ENCODE measurements around the gene GLTP. TPM values are rescaled to one million over a fixed set of nuclear protein-coding genes. Genes with fewer than 3 reads are reported as not detected.
"Not testable (repeated sequence)": the region's sequence is repeated elsewhere in the genome, so short reads cannot be mapped to it uniquely, and the experiment has no call there.

The GLTP gene
- total RNA-seq, 1 experiment from 2014 or later = 55.2 TPM

GRCh38 chr12:109896188-109896587, 15.8 kb upstream of the GLTP start:
- Histone ChIP-seq H3K4me3 (no peak overlapping the region), H3K4me1 (replicated peaks) (peaks cover 14% of the 10 kb centered on the region), H3K36me3 (peaks cover 6% of the 10 kb centered on the region; the same call in 1 of the 2 replicates), H3K9me3 (replicated peaks) (no peaks in the 10 kb centered on the region), H3K27ac (no peak overlapping the region), H3K27me3 (replicated peaks) (no peaks in the 10 kb centered on the region)
- no peak for DNase-seq (ENCODE audit: low read depth in 1 of 2, low spot score in 2 of 2)

GRCh38 chr12:109894939-109895338, 14.6 kb upstream of the GLTP start:
- Histone ChIP-seq H3K4me1 (replicated peaks) (peaks cover 12% of the 10 kb centered on the region), H3K27me3 (replicated peaks) (no peaks in the 10 kb centered on the region), H3K27ac (no peak overlapping the region), H3K36me3 (no peaks in the 10 kb centered on the region), H3K9me3 (replicated peaks) (no peaks in the 10 kb centered on the region), H3K4me3 (no peak overlapping the region)
- DNase-seq (ENCODE audit: low read depth in 1 of 2, low spot score in 2 of 2) = no peak

GRCh38 chr12:109893261-109893995, 13.1 kb upstream of the GLTP start:
- no peak for DNase-seq (ENCODE audit: low read depth in 1 of 2, low spot score in 2 of 2)
- Histone ChIP-seq H3K4me1 (replicated peaks) (peaks cover 16% of the 10 kb centered on the region), H3K9me3 (replicated peaks) (no peaks in the 10 kb centered on the region), H3K4me3 (no peak overlapping the region), H3K36me3 (no peaks in the 10 kb centered on the region), H3K27ac (no peak overlapping the region), H3K27me3 (replicated peaks) (no peaks in the 10 kb centered on the region)

GRCh38 chr12:109892748-109893147, 12.4 kb upstream of the GLTP start:
- Histone ChIP-seq H3K27ac (no peak overlapping the region), H3K9me3 (replicated peaks) (no peaks in the 10 kb centered on the region), H3K36me3 (no peaks in the 10 kb centered on the region), H3K4me3 (no peak overlapping the region), H3K27me3 (replicated peaks) (no peaks in the 10 kb centered on the region), H3K4me1 (replicated peaks) (peaks cover 23% of the 10 kb centered on the region)
- DNase-seq (ENCODE audit: low read depth in 1 of 2, low spot score in 2 of 2) = no peak

- Histone ChIP-seq H3K36me3 (no peaks in the 10 kb centered on the region), H3K27ac (no peak overlapping the region), H3K4me3 (no peak overlapping the region), H3K27me3 (replicated peaks) (no peaks in the 10 kb centered on the region), H3K4me1 (replicated peaks) (peaks cover 27% of the 10 kb centered on the region), H3K9me3 (replicated peaks) (no peaks in the 10 kb centered on the region)
- no peak for DNase-seq (ENCODE audit: low read depth in 1 of 2, low spot score in 2 of 2)
Measured at GRCh38 chr12:109892165-109892715, 11.9 kb upstream of the GLTP start.

- H3K4me3 ChIP-seq; H3K9me3 ChIP-seq (replicated peaks); DNase-seq (ENCODE audit: low read depth in 1 of 2, low spot score in 2 of 2); H3K27me3 ChIP-seq (replicated peaks); H3K27ac ChIP-seq; H3K36me3 ChIP-seq: not testable (repeated sequence)
- H3K4me1 ChIP-seq (replicated peaks) = peaks cover 31% of the 10 kb centered on the region
Measured at GRCh38 chr12:109891731-109892130, 11.4 kb upstream of the GLTP start.

GRCh38 chr12:109890620-109891170, 10.4 kb upstream of the GLTP start:
- no peaks in the 10 kb centered on the region for H3K27me3 ChIP-seq (replicated peaks)
- H3K4me3 ChIP-seq = no peak overlapping the region
- H3K27ac ChIP-seq = no peak overlapping the region
- DNase-seq (ENCODE audit: low read depth in 1 of 2, low spot score in 2 of 2) = no peak
- no peaks in the 10 kb centered on the region for H3K36me3 ChIP-seq
- H3K9me3 ChIP-seq (replicated peaks) = no peaks in the 10 kb centered on the region
- peaks cover 41% of the 10 kb centered on the region for H3K4me1 ChIP-seq (replicated peaks)

GRCh38 chr12:109888179-109889020, 8.1 kb upstream of the GLTP start:
- no peaks in the 10 kb centered on the region for H3K27me3 ChIP-seq (replicated peaks)
- peak; percentile 78 to 86 for DNase-seq (ENCODE audit: low read depth in 1 of 2, low spot score in 2 of 2)
- no peak overlapping the region for H3K4me3 ChIP-seq
- H3K4me1 ChIP-seq (replicated peaks) = peaks cover 43% of the 10 kb centered on the region
- no peaks in the 10 kb centered on the region for H3K36me3 ChIP-seq
- peak overlapping the region; percentile 90 for H3K27ac ChIP-seq
- no peaks in the 10 kb centered on the region for H3K9me3 ChIP-seq (replicated peaks)

GRCh38 chr12:109885616-109886015, 5.3 kb upstream of the GLTP start:
- peak in 1 of 2 experiments; percentile 25 for DNase-seq (ENCODE audit: low read depth in 1 of 2, low spot score in 2 of 2)
- Histone ChIP-seq H3K4me3 (no peak overlapping the region), H3K9me3 (replicated peaks) (no peaks in the 10 kb centered on the region), H3K36me3 (no peaks in the 10 kb centered on the region), H3K4me1 (replicated peaks) (peaks cover 58% of the 10 kb centered on the region), H3K27me3 (replicated peaks) (no peaks in the 10 kb centered on the region), H3K27ac (no peak overlapping the region)

- Histone ChIP-seq H3K27ac (no peak overlapping the region), H3K4me1 (replicated peaks) (peaks cover 54% of the 10 kb centered on the region), H3K27me3 (replicated peaks) (no peaks in the 10 kb centered on the region), H3K9me3 (replicated peaks) (no peaks in the 10 kb centered on the region), H3K36me3 (peaks cover 3% of the 10 kb centered on the region; the same call in 1 of the 2 replicates), H3K4me3 (no peak overlapping the region)
- DNase-seq (ENCODE audit: low read depth in 1 of 2, low spot score in 2 of 2) = no peak
Measured at GRCh38 chr12:109883461-109883860, 3.1 kb upstream of the GLTP start.

GRCh38 chr12:109881752-109882151, 1.4 kb upstream of the GLTP start:
- no peaks in the 10 kb centered on the region for H3K27me3 ChIP-seq (replicated peaks)
- H3K36me3 ChIP-seq = peaks cover 3% of the 10 kb centered on the region; the same call in 1 of the 2 replicates
- no peaks in the 10 kb centered on the region for H3K9me3 ChIP-seq (replicated peaks)
- no peak overlapping the region for H3K27ac ChIP-seq
- no peak overlapping the region for H3K4me3 ChIP-seq
- peaks cover 39% of the 10 kb centered on the region for H3K4me1 ChIP-seq (replicated peaks)
- DNase-seq (ENCODE audit: low read depth in 1 of 2, low spot score in 2 of 2) = no peak

GRCh38 chr12:109880938-109881337, 597 bp upstream of the GLTP start:
- Histone ChIP-seq H3K27ac (peak overlapping the region; percentile 13; the same call in 1 of the 2 replicates), H3K4me3 (peak overlapping the region; percentile 88), H3K36me3 (peaks cover 3% of the 10 kb centered on the region; the same call in 1 of the 2 replicates), H3K27me3 (replicated peaks) (no peaks in the 10 kb centered on the region), H3K9me3 (replicated peaks) (no peaks in the 10 kb centered on the region), H3K4me1 (replicated peaks) (peaks cover 31% of the 10 kb centered on the region)
- DNase-seq (ENCODE audit: low read depth in 1 of 2, low spot score in 2 of 2) = no peak

GRCh38 chr12:109879351-109880042, 844 bp downstream of the GLTP start:
- H3K27ac ChIP-seq = peak overlapping the region; percentile 68
- peaks cover 3% of the 10 kb centered on the region for H3K36me3 ChIP-seq
- DNase-seq (ENCODE audit: low read depth in 1 of 2, low spot score in 2 of 2) = peak in 1 of 2 experiments; percentile 28
- H3K27me3 ChIP-seq (replicated peaks) = no peaks in the 10 kb centered on the region
- peaks cover 34% of the 10 kb centered on the region for H3K4me1 ChIP-seq (replicated peaks)
- no peaks in the 10 kb centered on the region for H3K9me3 ChIP-seq (replicated peaks)
- peak overlapping the region; percentile 88 for H3K4me3 ChIP-seq

All from SJSA1 (cell line).